ENCODE data around the gene TMEM167A.

DNA sequence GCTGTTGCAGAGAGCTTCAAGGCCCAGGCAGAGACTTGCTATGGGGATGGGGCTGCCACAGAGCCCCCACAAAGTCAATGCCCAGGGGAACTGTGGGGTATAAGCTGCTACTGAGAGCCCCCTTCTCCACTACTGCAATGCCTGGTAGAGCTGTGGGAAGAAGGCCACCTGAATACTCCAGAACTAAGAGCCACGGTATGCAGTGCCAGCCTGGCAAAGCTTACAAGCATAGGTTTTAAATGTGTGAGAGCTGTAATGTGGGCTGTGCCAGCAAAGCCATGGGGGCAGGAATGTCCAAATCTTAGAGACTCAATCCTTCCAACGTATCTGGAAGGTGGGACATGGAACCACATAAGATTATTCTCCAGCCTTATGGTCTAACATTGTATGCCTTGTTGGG, 49.3 kb upstream of the TMEM167A start:
- TF ChIP-seq POLR2AphosphoS5 (IDR thresholded peaks at IDR 0.05; ENCODE audit: low read depth) (no peak), CTCF (conservative IDR thresholded peaks at IDR 0.05; ENCODE audit: low read depth in 2 of 2) (no peak), EZH2 (IDR thresholded peaks at IDR 0.05; ENCODE audit: low read depth, unreplicated experiment) (no peak), JUNB (IDR thresholded peaks at IDR 0.05; ENCODE audit: unreplicated experiment) (no peak), EZH2phosphoT487 (IDR thresholded peaks at IDR 0.05; ENCODE audit: unreplicated experiment) (no peak), CREB1 (CRISPR knock-in tag; IDR thresholded peaks at IDR 0.05; ENCODE audit: low read depth) (no peak), ZNF331 (CRISPR knock-in tag; IDR thresholded peaks at IDR 0.05; ENCODE audit: low read depth) (no peak)
- TF ChIP-seq, protein P1, sequence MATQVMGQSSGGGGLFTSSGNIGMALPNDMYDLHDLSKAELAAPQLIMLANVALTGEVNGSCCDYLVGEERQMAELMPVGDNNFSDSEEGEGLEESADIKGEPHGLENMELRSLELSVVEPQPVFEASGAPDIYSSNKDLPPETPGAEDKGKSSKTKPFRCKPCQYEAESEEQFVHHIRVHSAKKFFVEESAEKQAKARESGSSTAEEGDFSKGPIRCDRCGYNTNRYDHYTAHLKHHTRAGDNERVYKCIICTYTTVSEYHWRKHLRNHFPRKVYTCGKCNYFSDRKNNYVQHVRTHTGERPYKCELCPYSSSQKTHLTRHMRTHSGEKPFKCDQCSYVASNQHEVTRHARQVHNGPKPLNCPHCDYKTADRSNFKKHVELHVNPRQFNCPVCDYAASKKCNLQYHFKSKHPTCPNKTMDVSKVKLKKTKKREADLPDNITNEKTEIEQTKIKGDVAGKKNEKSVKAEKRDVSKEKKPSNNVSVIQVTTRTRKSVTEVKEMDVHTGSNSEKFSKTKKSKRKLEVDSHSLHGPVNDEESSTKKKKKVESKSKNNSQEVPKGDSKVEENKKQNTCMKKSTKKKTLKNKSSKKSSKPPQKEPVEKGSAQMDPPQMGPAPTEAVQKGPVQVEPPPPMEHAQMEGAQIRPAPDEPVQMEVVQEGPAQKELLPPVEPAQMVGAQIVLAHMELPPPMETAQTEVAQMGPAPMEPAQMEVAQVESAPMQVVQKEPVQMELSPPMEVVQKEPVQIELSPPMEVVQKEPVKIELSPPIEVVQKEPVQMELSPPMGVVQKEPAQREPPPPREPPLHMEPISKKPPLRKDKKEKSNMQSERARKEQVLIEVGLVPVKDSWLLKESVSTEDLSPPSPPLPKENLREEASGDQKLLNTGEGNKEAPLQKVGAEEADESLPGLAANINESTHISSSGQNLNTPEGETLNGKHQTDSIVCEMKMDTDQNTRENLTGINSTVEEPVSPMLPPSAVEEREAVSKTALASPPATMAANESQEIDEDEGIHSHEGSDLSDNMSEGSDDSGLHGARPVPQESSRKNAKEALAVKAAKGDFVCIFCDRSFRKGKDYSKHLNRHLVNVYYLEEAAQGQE (IDR thresholded peaks at IDR 0.05; ENCODE audit: unreplicated experiment) = no peak
- TF ChIP-seq, protein P2, sequence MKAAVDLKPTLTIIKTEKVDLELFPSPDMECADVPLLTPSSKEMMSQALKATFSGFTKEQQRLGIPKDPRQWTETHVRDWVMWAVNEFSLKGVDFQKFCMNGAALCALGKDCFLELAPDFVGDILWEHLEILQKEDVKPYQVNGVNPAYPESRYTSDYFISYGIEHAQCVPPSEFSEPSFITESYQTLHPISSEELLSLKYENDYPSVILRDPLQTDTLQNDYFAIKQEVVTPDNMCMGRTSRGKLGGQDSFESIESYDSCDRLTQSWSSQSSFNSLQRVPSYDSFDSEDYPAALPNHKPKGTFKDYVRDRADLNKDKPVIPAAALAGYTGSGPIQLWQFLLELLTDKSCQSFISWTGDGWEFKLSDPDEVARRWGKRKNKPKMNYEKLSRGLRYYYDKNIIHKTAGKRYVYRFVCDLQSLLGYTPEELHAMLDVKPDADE (IDR thresholded peaks at IDR 0.05) = no peak

Measured in GM23338 (cell line).